Measurements from ENCODE around the gene CFDP1.
A peak's percentile ranks its signal among the peaks of the same experiment; 100 is the strongest.

- TF ChIP-seq CTCF (conservative IDR thresholded peaks at IDR 0.05; ENCODE audit: low read length): 0 out of 2 replicates have a peak, but pooled peaks have one; percentile 12
- TF ChIP-seq EZH2phosphoT487 (IDR thresholded peaks at IDR 0.05; ENCODE audit: borderline replicate concordance): no peak
Measured at GRCh38 chr16:75320435-75320834, 112.9 kb downstream of the CFDP1 start.

Data from Loucy (cell line).